Upper lobe of left lung (tissue), 4 donors: ENCODE data around the gene NAT8L.

ENCODE experiments used
- CTCF ChIP-seq, 6 experiments: fragments of 450-650 bp in 4 of 6; fragments of 200-600 bp in 2 of 6; sonication (generic) in 2 of 6; IDR thresholded peaks; one replicate each; pipeline ENCODE4 v1.5.1; 2016 to 2019; ENCODE audit warnings: antibody characterized with exemption in 6 of 6
- EP300 ChIP-seq, 4 donors: sonication (generic); formaldehyde crosslinking; IDR thresholded peaks; one replicate each; pipeline ENCODE4 v1.5.1; 2017; ENCODE audit warnings: antibody characterized with exemption in 4 of 4, control low read depth in 2 of 4
- POLR2A ChIP-seq, 4 donors: fragments of 450-650 bp; IDR thresholded peaks; one replicate each; pipeline ENCODE4 v1.5.1; 2016 to 2017; ENCODE audit warnings: antibody characterized with exemption in 4 of 4, mild to moderate bottlenecking in 2 of 4
- POLR2AphosphoS5 ChIP-seq, 2 donors: sonication (generic); formaldehyde crosslinking; IDR thresholded peaks; one replicate each; pipeline ENCODE4 v1.5.1; 2017; ENCODE audit warnings: antibody characterized with exemption in 2 of 2

GRCh38 chr4:2096073-2096609 is 37.0 kb downstream of the NAT8L start:
- TF ChIP-seq CTCF (IDR thresholded peaks at IDR 0.05) (no peak), POLR2A (IDR thresholded peaks at IDR 0.05) (no peak), POLR2AphosphoS5 (IDR thresholded peaks at IDR 0.05) (no peak), EP300 (IDR thresholded peaks at IDR 0.05) (no peak)
